ENCODE data around the gene RFC1.
"Not testable (repeated sequence)": the region's sequence is repeated elsewhere in the genome, so short reads cannot be mapped to it uniquely, and the experiment has no call there.

RFC1 gene

DNA sequence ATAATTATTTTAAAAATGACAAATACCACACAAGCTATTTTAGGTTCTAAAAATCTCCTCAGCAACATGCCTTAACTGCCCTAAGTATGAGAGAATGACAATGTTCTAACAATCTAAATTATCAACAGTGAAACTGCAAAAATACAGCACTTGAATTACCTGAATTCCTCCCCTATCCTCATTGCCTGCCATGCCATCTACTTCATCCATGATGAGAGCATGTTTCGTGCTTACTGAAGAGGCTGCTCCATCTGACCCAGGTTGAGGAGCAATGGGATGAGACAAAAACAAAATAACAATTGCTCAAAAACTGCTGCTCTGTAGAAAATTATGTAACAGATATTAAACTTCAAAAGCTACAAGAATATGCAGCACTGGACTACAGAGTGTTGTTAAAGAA is 63.3 kb downstream of the RFC1 start:
- DNase-seq: no peak

DNA sequence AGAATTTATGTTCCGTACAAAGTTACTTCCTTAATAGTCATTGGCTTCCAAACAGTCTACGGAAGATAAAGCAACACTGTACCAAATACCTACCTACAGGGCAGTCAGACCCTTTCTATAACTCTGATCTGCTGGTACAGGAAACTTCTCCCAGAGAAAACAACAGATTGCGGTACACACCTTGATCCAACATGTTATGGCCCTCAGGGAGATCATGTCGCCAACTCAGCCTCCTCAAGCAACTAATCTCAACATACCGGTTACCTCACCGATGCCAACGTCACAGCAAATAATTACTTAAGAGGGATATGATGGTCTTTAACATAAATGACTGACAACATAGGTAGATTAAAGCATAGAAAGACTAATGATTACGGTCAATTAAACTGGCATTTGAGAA is 70.4 kb downstream of the RFC1 start:
- no peak for DNase-seq

DNA sequence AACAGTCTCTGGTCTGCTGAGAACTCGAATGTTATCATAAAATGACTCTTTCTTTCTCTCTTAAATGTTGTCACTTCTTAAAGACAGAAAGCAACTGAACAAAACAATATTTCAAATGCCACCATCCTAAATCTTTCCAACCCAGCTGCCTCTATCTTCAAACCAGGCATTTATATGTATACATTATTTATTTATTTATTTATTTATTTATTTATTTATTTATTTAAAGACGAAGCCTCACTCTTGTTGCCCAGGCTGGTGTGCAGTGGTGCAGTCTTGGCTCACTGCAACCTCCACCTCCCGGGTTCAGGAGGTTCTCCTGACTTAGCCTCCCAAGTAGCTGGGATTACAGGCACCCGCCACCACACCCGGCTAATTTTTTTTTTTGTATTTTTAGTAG is 73.7 kb downstream of the RFC1 start:
- not testable (repeated sequence) for DNase-seq

DNA sequence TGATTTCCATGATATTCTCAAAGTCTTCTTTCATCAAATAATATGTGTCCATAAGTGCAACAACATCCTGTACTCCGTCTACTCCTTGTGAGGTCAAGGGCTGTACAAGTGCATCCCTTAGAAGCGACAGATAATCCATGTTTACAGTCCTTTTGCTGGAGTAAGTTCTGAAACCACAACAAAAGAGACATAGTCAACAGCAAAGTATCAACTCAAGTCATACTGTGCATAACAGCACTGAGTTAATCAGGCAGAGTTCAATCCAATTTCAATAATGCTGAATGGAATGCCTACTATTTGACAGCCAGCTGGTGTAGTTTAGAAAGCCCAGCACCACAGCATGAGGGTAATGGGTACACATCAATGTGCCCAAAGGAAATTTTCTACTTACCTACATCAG is 74.5 kb downstream of the RFC1 start:
- DNase-seq: no peak

DNA sequence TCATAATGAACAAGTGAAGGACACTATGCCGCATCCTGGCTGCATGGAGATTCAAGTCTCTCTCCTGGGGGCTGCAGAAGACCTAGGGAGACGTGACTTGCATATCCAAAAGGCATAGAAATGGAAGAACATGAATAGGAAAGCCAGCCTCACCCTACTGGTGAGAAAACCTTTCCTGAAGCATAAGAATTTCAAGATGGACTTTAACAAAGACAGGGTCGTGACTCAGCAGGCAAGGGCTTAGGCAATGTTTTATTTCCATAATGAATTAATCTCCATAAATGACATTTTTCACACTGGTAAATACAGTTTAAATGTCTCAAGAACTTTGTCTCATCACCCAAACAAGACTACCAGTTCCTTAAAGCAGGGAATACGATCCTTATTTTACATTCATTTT is 78.9 kb downstream of the RFC1 start:
- no peak for DNase-seq

DNA sequence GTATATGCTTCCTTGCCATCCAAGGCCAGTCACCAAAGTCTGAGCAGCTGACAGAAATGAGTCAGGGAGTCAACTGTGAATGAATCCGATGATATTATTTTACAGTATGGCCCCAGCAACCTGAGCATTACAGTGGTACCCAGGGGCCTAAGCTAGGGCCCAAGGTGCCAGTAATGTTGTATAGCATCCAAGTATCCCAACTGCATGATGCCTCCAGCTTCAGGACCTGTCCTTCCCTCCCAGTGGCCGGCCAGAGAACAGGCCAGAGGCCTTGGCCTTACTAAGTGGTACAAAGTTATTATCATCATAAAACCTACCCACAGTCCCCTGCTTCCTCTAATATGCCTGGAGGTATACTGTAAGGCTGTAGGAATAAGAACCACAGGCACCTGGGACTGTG is 79.9 kb downstream of the RFC1 start:
- DNase-seq: no peak

DNA sequence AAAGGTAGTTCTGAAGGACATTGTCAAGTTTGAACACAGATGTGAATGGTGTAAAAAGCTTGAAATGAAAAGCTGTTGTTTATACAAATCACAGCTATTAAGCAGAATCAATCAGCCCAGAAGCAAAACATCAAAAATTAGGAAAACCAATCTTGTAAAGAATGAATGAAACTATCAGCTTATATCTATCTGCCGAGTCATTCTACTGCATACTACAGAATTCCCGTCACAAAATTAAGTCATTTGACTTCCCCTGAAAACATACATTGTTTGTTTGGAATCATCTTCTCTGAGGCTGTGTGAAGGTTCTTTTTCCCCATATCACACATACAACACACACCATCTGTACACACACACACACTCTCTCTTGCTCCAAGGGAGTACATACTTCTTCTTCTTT is 80.3 kb downstream of the RFC1 start:
- no peak for DNase-seq

DNA sequence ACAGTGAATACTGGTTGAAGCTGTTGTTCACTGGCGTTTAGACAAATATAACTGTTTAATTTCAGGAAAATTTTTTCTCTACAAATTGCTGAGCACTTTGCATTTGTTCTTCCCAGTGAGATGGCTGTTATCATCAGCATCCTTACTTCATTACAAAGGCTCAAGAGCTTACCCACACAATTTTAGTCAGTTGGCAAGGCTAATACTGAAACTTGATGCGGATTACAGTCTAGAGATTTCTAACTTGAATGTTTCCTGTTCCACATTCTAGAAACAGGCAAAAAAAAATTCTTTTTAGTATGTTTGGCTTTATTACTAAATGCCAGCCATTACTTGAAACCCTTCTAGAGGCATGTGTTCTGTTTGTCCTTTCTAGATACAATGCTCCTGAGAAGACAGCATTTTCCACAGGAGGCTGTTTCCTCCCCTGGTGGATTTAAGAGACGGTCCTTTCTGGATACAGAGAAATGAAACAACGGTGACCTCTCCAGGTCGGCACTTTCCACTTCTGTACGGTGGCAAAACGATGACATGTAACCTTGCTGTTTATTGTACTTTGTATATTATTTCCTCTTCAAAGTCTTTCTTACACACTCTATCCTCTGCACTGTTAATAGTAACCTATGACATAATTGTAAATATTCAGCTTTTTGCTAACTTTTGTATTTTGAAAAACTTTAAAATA is 80.9 kb downstream of the RFC1 start:
- DNase-seq: no peak

DNA sequence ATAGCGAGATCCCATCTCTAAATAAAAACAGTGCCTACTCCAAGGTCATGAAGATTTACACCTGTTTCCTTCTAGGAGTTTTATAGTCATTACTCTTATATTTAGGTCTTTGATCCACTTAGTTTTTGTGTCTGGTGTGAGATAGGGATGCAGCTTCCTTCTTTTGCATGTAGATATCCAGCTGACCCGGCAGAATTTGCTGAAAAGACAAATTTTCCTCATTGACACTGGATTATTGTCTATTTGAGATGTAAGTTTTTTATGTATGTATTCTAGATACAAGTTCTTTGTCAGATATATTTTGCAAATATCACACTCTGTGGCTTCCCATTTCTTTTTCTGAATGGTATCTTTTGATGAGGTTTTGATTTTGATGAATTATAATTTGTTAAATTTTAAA is 85.4 kb downstream of the RFC1 start:
- no peak for DNase-seq

DNA sequence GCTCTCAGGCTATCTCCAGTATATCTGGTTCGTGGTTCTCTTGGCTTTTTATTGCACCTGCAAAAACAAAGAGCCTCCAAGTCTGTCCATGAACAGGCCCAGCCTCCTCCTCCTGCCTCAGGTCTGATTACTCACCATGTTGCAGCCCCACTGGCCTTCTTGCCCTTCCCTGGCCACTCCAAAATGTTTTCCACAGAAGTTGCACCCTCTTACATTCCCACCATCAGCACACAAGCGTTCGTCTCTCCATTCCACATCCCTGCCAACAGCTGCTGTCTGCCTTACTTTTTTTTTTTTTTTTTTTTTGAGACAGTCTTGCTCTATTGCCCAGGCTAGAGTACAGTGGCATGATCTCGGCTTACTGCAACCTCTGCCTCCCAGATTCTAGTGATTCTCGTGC is 86.7 kb downstream of the RFC1 start:
- no peak for DNase-seq

DNA sequence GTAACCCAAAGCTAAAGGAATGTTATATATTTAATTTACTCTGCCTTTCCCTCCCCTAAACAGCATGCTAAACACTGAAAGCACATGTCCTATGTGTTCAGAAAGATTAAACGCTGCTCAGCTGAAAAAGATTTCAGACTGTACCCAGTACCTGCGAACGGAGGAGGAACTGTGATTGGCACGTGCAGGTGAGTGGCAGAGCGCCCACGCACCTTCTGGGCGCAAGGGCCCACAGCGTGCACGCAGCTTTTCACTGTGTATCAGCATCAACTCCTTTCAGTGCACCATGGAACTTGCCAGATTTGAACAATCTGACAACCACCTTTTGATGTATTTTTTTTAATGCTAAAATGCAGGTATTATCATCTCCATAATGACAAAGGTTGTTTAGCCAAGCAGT is 87.7 kb downstream of the RFC1 start:
- no peak for DNase-seq

DNA sequence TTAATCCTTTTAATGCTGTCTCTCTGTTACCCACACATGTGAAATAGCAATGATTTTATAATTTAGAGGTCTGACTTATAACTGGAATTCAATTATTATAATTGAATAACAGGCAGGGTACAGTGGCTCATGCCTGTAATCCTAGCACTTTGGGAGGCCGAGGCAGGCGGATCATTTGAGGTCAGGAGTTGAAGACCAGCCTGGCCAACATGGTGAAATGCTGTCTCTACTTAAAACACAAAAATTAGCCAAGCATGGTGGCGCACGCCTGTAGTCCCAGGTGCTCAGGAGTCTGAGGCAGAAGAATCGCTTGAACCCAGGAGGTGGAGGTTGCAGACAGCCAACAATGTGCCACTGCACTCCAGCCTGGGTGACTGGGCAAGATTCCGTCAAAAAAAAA is 88.5 kb downstream of the RFC1 start:
- not testable (repeated sequence) for DNase-seq

DNA sequence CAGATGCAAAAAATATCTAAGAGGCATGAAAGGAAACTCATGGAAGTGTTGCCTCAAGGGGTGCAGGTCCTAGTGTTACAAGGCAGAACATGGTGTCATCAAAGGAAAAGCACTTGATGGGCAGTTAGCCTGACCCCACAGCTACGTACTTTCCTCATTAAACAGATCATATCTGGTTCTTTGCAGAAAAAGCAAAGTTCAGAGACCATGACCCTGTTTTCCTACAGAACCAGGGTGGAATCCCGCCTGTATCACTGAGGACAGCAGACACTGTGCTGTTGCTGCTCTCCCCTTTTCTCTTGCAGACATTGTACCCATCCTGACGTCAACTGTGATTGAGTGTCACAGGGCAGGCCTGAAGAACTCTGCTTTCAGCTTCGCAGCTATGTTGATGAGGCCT is 91.7 kb downstream of the RFC1 start:
- DNase-seq: no peak

DNA sequence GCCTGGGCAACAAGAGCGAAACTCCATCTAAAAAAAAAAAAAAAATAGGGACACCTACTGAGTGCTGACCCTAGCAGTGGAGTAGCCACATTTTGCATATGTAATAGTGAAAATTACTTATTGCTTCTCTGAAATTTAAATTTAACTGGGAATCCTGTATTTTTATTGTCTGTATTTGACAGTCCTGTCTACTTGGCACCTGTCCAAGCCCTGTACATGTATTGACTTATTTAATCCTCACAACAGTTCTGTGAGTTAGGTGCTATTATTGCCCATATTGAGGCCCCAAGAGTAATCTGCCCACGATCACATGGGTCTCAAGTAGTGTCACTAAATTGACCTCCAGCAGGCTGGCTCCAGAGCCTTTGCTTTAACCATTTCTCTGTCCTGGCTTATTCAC is 102.3 kb downstream of the RFC1 start:
- DNase-seq: no peak

DNA sequence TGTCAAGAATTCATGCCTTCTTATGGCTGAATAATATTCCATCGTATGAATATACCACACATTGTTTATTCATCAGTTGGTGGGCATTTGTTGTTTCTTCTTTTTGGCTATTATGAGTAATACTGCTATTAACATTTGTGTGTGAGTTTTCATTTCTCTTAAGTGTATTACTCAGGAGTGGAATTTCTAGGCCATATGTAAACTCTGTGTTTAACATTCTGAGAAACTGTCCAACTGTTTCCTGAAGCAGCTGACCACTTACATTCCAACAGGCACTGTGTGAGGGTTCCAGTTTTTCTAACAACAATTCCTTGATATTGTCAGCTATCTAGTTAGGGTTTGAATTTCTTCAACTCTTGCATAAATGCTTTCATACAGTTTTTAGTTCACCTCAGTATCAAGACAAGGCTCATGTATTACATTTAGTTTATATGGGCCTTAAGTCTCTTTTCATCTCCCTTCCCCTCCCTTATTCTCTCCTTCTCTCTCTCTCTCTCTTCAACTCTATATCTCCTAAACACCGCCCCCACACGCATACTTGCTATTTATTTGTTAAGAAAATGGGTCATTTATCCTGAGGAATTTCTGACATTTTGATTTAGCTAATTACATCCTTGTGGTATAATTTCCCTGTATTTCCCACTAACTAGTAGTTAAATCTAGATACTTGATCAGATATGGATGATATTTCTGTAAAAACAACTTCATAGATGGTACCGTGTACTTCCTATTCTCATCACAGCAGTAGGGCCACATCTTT is 106.4 kb downstream of the RFC1 start:
- DNase-seq: no peak

DNA sequence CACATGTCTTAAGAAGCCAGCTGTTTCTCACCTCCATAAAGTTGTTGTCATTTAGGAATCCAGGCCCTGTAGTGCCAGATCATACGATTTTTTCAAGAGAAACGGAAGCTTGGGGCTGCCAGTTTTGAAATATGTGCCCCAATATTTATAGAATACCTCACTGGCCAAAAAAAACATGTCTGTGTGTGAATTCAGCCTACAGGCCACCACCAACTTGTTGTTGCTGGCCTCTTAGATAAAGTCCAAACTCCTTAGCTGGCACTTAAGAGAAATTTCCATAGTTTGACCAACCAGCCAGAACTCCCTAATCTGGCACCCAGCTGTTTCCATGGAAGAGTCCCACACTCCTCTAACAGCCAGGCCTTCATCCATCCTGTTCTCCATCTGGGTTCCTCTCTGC is 109.7 kb downstream of the RFC1 start:
- DNase-seq: no peak

DNA sequence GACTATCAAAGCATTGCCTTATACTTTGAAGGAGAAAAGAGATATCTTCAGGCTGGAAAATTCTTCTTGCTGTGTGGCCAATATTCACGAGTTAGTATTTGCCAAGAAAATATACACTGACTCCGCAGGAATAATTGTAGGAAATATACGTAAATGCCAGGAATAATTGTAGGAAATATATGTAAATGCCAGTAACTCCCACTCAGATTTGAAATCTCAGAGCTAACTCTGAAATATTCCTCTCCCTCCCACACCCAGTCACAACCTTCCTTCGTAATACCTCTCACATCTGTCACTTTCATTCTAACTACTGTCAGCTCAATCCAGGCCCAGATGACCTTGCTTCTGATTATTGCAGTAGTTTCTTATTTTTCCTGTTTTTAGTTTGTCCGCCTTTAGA is 110.3 kb downstream of the RFC1 start:
- no peak for DNase-seq

DNA sequence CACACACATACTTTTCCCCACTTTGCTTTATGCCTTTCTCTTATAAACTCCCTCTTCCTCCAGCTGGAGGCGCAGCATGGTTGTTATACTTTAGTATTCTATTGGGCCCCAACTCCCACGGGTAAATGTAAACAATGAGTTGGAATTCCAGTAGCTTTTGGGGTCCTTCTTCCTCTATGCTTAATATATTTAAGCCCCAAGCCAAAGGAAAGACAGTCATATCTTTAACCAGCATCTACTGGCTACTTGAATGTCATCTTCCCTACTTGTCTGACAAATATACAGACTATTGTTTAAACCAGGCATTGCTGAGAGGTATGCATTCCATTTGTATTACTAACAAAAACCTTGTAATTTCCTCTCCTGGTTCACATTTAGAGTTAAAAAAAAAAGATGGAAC is 110.9 kb downstream of the RFC1 start:
- no peak for DNase-seq

DNA sequence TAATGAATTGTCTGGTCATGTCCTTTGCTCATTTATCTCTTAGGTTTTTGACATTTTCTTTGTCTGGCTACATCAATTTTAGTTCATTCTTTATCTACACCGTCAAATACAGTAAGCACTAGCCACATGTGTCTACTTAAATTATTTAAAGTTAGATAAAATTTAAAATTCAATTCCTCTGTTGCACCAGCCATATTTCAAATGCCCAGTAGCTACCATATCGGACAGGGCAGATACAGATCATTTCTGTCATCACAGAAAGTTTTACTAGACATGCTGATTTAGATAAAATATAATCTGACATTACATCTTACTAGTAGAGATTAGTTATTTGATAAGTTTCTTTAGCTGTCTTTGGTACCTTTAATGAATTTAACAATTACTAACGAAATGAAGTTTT is 122.7 kb downstream of the RFC1 start:
- DNase-seq: no peak
